Spleen (tissue), 7 donors: Measurements from ENCODE around the gene SNED1.

ENCODE experiments used
- POLR2A ChIP-seq, 3 donors: fragments of 450-650 bp; IDR thresholded peaks; one replicate each; pipeline ENCODE4 v1.5.1; 2017; ENCODE audit warnings: antibody characterized with exemption in 3 of 3, mild to moderate bottlenecking in 1 of 3
- POLR2AphosphoS5 ChIP-seq, 3 donors: sonication (generic); formaldehyde crosslinking; IDR thresholded peaks; one replicate each; pipeline ENCODE4 v1.5.1; 2017; ENCODE audit warnings: antibody characterized with exemption in 3 of 3
- TF ChIP-seq, protein P1 (sequence below), 11 experiments: fragments of 200-600 bp in 7 of 11; fragments of 450-650 bp in 4 of 11; sonication (generic) in 4 of 11; IDR thresholded peaks in 8 of 11; conservative IDR thresholded peaks in 3 of 11; 1 replicate in 7 of 11; 2 replicates in 4 of 11; pipeline versions ENCODE4 v1.4.0 to v1.8.0; 2016 to 2021; ENCODE audit warnings: antibody characterized with exemption in 11 of 11, inconsistent platforms in 4 of 11, mild to moderate bottlenecking in 1 of 11
- donor health status: DM: no; HTN: no; CAD: no; lungs with moderate emphysema.
- donor health status: DM: no; HTN: no; CAD: no.
- donor health status: DM: no; HTN: no; CAD: no.

DNA sequence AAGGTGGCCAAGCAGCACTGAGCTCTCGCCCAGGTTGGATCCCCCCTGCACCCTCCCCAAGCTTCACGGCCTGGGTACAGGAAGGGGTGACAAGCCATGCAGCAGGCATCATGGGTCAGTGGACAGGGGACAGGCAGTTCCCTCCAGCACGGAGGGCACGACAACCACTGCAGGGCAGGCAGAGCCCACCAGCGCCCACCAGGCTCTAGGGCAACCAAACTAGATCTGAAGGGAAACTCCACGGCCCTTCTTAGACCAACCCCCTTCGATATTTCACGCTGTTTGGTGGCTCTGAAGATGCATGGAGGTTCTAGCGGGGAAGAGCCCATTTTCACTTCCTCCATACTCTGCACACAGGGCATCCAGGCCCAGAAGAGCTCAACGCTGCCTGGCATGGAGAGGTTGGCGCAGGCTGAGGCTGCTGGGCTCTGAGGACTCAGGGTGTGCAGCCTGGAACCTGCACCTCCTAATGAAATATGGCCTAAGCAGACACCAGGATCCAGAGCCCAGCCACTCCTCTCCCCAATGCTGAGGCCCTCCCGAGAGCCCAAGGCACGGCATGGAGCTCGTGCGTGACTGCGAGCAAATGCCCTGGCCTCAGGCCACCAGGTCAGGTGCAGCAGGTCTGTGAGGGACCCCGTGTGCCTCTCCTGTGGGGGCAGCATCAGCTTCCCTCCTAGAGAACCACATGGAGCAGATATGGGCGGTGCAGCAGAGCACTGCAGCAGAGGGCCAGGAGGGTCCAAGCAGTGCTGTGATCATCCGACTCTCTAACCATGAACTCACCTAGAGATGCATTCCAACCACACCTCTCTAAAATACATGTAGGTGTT is 112.4 kb downstream of the SNED1 start:
- TF ChIP-seq, protein P1, sequence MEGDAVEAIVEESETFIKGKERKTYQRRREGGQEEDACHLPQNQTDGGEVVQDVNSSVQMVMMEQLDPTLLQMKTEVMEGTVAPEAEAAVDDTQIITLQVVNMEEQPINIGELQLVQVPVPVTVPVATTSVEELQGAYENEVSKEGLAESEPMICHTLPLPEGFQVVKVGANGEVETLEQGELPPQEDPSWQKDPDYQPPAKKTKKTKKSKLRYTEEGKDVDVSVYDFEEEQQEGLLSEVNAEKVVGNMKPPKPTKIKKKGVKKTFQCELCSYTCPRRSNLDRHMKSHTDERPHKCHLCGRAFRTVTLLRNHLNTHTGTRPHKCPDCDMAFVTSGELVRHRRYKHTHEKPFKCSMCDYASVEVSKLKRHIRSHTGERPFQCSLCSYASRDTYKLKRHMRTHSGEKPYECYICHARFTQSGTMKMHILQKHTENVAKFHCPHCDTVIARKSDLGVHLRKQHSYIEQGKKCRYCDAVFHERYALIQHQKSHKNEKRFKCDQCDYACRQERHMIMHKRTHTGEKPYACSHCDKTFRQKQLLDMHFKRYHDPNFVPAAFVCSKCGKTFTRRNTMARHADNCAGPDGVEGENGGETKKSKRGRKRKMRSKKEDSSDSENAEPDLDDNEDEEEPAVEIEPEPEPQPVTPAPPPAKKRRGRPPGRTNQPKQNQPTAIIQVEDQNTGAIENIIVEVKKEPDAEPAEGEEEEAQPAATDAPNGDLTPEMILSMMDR (IDR thresholded peaks at IDR 0.05 in 8 of 11, conservative IDR thresholded peaks at IDR 0.05 in 3 of 11): no peak
- TF ChIP-seq POLR2AphosphoS5 (IDR thresholded peaks at IDR 0.05): peak; percentile 49 to 81 (median 58)
- TF ChIP-seq POLR2A (IDR thresholded peaks at IDR 0.05): no peak
